GM19324 (cell line): ENCODE data around the gene DACH2.

Experiments
- ATAC-seq: cut with Tn5 transposase; IDR thresholded peaks from one replicate; pipeline ENCODE4 v1.9.1; 2021; ENCODE audit warnings: mild to moderate bottlenecking, moderate library complexity; ENCODE audit not compliant: unreplicated experiment, low FRiP score

Gene DACH2

DNA sequence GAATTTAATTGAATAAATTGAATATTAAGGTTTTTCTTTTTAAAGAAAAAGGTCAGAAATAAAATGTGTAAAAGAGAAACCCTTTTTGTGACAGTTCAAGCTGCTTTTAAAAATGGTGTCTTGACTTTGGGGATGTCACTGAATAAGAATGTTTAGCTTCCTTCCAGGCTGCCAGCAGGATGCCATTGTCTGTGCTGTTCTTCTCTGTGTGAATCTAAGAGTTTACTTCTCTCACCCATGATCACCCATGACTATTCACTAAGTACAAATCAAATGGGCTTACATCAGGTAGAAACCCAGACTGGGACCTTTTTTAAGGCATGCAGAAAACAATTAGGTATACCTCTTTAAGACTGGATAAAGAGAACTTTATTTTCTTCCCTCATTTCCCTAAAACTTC lies 115.3 kb downstream of the DACH2 start:
- no peak for ATAC-seq

DNA sequence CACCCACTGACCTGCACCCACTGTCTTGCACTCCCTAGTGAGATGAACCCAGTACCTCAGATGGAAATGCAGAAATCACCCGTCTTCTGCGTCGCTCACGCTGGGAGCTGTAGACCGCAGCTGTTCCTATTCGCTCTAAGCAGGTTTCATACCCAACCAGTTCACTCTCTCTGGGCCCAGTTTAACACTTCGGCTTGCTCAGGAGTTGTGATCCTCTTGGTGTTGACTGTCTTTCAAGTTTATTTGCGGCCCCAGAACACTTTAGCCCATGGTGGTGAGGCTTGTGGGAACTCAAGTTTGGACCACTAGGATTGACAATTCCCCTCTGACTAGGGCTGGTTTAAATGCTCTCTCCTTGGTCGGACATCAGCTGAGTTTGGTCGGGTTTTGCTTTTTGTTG lies 147.0 kb downstream of the DACH2 start:
- no peak for ATAC-seq

DNA sequence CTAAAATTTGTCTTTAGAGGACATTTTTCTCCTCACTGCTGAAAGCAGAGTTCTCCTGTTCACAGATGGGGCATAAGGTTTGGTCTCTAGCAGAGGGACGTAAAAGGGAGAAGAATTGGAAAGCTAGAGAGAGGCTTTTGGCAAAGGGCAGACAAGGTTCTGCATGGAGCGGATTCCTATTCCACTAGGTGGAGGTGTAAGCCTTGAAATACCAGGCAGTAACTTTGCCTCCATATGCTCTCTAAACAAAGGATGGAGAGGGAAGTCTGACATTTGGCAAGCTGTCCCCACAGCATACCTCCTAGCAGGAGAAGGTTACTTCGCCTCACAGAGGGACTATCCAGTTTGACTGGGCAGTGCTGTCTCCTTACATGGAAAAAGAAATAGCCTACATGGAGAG lies 174.7 kb downstream of the DACH2 start:
- ATAC-seq, result no peak

DNA sequence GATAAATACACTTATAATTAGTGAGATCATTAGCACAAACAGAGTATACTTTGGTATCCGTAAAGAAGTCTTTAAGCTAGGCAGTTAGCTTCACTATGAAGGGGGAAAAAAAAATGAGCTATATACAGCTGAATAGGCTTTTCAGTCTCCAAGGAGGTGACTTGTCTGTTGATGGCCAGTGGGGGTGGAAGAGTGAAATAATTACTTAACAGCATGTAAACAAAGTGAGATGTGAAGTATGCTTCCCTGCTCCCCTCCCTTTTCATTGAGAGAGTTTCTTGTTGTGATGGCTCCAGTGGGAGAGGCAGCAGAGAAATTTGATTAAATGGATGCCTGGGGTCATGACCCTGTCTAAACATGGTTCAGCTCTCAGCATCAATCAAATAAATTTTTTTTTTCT lies 180.9 kb downstream of the DACH2 start:
- ATAC-seq, result no peak

DNA sequence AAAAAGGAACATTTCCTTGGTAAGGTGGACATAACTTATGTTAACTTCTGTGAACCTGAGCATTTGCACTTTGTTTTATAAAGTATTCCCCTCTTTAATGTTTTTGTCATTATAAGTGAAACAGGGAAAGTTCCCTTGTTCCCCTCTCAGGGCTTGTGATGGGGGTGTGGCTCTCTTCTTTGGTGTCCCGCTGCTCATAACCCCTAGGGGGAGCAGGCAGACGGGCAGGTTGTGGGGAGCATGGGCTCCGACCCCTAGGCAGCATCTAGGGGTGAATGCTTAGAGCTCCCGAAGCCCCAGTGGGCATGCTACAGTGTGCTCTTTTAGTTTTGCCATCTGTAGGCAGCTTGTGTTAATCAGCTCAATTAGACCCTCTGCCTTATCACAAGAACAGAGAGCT lies 200.4 kb downstream of the DACH2 start:
- ATAC-seq, result no peak

DNA sequence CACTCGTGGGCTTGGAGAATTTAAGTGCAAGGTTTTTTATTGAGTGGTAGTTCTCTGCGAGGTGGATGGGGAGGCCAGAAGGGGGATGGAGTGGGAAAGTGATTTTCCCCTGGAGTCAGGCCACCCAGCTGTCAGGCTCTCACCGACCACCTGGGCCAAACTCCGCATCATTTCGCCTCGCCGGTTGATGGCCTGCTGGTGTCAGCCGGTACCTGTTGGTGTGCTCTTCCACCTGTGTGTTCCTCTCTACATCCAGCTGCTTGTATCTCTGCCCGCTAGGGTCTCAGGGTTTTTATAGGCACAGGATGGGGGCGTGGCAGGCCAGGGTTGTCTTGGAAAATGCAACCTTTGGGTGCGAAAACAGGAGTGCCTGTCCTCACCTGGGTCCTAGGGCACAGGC lies 200.9 kb downstream of the DACH2 start:
- no peak for ATAC-seq

DNA sequence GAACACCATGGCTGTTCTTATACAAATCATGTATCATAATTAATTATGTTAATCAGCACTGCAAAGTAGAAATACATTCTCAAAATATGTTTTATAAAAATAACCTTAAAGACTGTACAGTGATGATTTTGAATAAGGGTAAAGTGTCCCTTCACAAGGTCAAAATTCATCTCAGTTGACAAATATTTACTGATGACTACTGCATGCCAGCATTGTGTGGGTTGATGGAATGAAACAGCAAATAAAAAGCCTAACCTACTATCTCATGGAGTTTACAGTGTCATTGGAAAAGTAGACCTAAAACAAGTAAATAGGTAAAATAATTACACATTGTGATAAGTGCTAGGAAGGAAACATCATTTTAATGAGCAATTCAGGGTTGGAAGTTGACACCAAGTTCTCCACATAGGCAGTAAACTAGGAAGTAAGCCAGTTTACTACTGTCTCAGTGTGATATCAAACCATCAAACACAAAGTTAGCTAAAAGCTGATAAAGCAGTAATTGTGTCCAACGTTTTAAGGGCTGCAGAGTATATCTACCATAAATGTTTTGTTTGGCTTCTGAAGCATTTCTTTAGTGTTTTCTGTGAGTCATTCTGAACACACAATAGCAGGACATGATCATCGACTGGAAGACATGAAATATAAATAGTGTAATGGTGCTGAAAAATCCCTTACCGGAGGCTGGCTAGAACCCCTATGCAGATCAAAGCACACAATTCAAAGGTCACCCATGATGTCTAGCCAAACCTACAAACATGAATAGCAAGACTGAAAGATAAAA lies 221.8 kb downstream of the DACH2 start:
- no peak for ATAC-seq

DNA sequence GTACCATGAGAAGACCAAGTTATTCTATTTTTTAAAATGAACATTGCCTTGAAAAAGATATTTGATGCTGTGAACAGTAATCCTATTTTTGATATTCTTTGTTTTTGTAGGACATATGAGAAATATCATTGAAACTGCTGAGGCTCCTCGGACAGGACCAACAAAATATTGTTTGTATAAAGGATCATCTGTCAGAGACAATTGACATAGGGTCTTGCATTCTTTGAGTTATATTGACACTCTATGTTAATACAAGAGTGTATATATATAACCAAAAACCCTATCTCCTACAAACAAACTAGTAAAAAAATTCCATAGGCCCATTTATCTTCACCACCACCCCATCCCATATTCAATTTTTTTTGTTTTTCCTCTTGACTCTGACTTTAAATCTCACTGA lies 222.7 kb downstream of the DACH2 start:
- no peak for ATAC-seq

DNA sequence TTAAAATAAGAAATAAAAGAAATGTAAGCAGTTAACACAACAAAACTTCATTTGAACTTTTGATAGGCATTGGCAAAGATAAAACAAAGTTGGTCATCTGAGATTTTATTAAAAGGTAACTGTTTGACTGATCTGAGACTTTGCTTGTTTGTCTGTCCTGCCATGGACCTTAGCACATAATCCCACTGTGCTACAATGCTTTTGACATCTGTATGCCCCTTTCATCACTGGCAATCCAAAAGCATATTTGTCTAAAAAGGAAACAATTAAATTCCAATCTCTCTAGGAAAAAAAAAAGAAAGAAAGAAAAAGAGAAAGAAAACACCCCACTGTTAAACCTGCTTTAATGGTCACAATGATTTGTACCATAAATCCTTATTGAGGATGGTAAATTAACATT lies 231.0 kb downstream of the DACH2 start:
- no peak for ATAC-seq

DNA sequence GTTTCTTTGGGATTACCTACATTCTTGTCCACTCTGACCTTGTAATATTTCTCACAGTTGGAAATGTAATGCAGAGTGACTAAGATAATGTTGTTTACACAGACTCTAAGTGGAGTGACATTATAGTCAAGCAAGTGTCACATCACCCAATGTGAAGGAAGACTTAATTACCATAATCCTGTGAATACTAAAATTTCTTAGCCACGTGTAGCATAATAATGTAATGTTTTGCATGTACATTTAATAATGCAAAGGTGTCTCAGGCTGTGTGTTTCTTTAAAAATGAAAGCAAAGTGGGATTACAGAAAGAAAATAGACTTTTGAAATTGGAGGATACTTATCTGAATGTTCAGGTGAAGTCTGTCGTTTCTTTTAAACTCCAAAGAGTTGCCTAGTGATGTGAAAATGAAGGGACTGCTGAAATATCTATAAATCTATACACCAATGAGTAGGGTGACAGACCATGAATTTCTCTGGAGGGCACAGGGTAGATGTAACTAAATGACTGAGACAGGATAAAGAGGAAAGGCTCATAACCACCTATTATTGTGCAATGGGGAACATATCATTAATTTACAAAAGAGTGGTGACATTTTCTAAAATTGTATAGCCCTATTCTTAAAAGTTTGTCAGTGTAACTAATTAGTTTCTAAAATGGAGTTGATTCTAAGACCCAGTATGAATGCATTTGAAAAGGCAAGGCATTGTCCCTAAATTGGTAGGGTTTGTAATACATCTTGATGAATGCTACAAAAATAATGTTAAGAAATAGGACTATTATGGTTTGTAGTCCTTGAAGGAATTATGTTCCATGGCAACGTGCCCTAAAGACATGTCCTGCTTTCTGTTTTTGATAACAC lies 235.7 kb downstream of the DACH2 start:
- no peak for ATAC-seq

DNA sequence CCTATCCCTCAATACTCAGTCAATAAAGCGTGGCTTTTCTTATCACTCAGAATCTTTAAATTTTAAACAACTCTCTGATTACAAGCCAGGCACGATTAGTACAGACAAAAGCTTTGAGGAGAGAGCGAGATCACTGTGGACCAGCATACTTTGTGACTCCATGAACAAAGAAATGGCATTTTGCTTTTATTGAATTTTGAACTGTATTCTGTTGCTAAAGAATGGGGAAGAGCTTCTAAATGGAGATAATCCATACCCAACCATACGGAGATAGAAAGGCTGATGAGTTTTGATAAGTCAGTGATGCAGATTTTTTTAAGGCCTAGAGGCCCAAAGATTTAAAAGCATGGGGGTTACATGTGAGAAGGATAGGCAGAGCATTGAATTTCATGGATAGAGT lies 259.1 kb downstream of the DACH2 start:
- no peak for ATAC-seq

DNA sequence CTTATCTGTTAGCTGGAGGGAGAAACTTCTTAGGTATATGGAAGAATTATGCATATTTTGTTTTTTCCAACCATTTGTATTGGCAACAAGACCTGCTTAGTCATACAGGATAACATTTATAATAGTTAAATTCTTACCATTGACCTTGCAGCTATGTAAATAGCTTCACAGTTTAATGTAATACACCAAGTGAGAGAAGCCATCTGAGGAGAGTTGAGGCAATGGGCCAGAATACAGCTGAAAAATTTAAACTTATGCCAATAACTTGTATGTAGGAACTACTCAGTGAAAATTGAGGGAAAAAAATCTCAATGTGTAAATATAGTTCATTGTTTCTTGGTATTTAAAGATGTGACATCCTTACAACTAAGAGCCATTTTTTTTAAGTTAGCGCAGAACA lies 273.5 kb downstream of the DACH2 start:
- ATAC-seq, result no peak

DNA sequence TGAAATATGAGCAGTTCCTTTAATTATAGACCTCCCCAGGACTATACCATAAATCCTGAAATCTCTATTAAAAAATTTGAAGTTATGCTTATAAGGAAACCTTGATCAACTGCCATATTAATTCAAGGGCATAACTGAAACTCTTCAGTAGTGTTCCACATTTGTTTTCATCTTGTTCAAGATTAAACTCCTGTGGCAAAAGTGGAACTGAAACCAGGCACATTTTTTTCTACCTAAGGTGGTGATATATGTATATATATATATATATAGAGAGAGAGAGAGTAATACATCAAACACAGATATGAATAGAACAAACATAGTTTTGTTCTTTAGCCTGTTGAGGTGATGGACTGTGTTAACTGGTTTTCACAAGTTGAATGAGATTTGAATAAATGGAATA lies 287.9 kb downstream of the DACH2 start:
- no peak for ATAC-seq

DNA sequence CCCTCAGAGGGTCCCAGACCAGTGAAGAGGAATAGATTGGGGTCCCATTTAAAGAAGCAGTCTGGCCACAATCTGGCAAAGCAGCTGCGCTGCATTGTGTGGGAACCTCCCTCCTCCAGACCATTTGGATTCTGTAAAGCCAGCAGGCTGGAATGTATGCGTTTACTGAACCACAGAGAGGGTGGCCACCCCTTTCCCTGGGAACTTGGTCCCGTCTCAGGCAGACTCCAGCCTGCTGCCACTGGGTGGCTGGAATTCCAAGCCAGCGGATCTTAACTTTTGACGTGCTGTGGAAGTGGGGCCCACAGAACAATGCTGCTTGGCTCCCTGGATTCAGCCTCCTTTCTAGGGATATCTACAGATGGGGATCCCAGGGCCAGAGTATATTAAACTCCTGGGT lies 307.2 kb downstream of the DACH2 start:
- ATAC-seq, result no peak

DNA sequence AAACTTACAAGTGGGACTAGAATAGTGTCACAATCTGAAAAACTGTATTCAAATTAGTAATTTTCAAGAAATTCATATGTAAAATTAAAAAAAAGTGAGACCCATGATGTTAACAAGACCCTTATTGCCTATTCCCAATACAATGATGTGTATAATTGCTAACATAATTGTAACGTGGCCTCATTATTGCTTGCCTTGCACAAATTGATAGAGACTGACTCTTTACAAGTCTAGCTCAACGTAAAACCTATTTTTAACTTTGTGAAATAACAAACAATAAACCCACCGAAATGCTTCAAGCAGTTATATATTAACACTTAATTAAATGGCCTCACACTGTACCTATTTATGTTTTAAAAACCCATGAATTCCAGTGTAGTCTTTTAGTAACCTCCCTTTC lies 312.5 kb downstream of the DACH2 start:
- ATAC-seq, result no peak

DNA sequence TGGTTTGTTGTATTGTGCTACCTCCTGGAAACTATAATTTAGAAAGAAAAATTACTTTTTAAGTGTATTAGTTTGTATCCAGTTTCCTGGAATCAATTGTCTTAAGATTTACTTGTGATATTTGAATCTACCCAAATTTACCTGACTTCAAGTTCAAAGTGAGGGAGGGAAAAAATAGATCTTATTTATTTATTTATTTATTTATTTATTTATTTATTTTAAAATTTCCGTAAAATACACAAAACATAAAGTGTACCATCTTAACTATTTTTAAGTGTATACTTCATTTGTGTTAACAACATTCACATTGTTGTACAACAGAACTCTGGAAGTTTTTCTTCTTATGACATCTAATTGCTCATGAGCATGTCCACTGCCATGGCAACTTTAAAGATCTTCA lies 356.0 kb downstream of the DACH2 start:
- no peak for ATAC-seq

DNA sequence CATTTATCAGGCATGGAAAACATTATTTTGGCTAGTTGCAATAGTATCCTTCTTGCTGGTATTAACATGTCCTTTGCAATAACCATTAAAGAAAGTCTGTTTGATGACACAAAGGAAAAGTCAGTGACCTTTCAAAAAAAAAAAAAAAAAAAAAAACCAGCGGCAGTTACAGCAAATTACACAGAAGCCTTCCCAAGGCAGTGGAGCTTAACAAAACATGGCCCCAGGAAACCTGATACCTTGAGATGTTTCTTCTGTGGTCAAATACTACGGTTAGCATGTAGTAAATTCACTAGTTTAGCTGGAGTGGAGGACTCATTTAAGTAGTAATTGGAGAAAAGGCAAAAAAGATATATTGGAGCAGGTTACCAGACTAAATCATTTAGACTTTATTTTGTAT lies 359.1 kb downstream of the DACH2 start:
- ATAC-seq, result no peak

DNA sequence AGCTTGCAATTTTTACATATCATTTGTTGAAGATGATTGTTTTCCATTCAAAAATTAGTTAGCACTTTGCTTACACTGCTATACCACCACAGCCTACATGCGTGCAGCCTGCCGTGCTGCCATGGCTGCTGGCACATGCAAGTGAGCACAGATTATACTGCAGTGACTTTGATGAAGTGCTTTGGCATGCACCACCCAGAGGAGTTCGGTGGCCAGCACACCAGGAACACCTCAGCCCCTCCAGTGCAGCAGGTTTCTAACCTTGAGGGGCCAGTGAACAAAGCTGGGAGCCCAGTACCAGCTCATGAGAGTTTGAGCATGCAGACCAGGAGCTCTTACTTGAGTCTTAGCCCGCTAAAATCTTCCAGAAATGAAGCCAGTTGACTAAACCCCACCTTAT lies 431.5 kb downstream of the DACH2 start:
- no peak for ATAC-seq

DNA sequence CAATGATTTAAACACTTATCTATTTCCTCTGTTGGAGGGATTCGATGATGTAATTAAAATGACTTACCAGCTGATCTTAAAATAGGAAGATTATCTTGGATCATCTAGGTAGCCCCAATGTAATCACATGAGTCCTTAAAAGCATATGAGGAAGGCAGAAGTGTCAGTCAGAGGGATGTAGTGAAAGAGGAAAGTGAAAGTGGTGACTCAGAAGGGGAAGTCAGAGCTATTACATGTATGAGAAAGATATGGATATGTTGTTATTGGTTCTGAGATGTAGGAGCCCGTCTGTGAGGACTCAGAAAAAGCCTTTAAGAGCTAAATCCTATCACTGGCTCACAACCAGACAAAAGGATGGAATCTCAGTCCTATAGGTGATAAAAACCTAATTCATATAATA lies 456.4 kb downstream of the DACH2 start:
- no peak for ATAC-seq

DNA sequence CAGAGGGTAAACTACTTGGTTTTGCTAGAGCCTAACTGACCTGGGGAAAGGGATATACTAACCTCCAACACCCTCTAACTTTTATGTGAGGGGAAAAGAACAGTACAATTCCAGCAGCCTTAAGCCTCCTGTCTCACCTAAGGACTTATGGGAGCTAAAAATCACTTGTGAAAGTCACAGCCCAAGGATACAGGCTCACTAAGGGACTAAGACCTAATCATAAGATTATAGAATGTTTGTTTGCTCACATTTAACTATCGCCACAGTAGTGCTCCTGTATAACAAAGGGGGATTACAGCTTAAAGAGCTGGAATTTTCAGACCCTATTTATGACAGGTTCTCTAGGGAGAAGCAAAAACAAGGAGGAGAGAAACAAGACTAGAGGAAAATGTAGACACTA lies 548.7 kb downstream of the DACH2 start:
- ATAC-seq, result no peak

DNA sequence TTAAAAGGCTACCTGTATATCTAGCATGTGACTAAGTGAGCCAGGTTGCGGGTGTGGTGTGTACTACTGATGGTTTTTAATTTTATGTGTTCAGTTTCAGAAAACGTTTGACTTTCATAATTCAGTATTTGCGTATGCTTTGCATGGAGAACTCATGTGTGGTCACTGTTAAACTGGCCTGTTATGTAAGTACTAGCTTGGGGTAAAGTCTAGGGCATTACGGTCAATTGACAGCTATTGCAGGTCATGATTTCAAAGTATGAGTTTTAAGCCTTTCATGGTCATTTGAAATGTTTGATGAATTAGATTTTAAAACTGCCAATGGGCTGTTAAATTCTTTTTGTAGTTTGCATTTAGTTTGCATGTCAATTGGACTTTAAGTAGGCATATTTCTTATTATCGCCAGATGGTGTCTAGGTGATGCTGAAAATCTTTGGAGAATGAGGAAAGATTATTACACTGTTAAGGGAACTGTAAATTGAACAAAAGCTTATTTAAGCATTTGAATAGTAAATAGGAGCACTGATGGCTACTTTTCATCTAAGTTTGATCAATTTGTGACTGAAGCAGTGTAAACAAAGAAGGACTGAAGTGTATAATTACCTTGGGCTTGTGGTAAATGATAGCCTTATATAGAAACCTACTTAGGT lies 563.4 kb downstream of the DACH2 start:
- no peak for ATAC-seq

DNA sequence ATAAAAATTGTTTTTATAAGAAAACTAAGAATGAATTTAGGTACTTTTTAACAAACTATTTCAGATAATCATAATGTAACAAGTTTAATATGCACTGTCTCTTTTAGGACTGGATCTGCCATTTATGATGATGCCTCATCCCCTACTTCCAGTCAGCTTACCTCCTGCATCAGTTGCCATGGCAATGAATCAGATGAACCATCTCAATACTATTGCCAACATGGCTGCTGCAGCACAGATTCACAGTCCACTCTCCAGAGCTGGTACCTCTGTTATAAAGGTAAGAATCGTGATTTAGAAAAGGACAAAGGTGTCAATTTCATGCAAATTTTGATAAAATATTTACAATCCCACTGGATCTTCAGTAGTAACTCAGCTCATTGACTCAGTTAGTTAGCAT lies 566.2 kb downstream of the DACH2 start:
- ATAC-seq, result no peak
